GM21737 (cell line): Measurements from ENCODE around the gene PATJ.
"Not testable (repeated sequence)": the region's sequence is repeated elsewhere in the genome, so short reads cannot be mapped to it uniquely, and the experiment has no call there.

Source experiments
- ATAC-seq: cut with Tn5 transposase; IDR thresholded peaks from one replicate; pipeline ENCODE4 v1.9.1; 2021; ENCODE audit warnings: mild to moderate bottlenecking, moderate library complexity; ENCODE audit not compliant: unreplicated experiment

PATJ gene

DNA sequence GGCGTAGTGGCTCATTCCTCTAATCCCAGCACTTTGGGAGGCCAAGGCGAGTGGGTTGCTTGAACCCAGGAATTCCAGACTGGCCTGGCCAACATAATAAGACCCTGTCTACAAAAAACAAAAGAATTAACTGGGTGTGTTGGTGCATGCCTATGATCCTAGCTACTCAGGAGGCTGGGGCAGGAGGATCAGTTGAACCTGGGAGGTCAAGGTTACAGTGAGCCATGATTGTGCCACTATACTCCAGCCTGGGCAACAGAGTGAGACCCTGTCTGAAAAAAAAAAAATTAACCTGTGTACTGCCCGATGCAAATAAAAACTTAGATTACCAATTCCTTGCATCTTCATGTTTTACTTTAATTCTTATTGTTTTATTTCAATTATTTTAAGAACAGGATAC lies 193.2 kb downstream of the PATJ start:
- no peak for ATAC-seq

DNA sequence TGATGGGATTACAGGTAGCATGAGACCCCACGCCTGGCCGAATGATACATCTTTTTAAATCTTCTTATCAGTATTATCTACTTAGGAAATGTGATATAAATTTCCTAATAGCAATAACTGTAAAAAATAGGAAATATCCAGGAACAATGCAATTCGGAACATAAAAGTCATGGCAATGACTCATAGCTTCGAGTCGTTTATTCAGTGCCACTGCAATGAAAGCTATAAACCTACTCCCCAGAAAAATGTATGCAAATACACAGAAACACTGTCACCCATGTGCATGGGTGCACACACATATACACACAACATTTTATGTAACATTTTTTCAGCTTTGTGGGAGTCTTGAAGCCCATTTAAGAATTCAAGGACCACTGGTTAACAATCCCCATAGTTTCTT lies 194.6 kb downstream of the PATJ start:
- no peak for ATAC-seq

DNA sequence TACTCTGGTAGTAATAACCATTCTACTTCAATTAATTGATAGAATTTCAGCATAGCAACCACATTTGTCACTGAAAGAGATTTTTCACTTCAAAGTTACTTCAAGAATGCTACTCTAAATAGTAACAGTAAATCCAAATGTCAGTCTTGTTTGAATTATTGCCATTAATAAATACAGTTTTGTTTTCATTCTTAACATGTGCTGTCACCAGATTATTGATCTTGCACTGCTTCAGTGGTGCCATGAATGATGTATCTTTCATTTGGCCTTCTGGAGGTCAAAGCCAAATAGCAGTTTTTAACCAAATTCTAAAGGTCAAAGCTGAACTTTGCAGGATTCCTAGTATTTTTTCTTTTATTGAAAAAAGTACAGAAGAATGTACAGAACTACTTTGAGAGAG lies 199.5 kb downstream of the PATJ start:
- no peak for ATAC-seq

DNA sequence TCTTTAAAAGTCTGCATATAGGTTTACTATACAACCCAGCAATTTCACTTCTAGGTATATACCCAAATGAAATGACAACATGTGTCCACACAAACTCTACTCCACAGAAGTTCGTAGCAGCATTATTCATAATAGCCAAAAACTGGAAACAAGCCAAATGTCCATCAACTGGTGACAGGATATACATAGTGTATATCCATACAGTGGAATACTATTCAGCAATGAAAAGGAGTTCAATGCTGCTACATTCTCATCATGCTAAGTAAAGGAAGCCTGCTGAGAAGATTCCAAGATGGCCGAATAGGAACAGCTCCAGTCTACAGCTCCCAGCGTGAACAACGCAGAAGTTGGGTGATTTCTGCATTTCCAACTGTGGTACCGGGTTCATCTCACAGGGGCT lies 200.6 kb downstream of the PATJ start:
- ATAC-seq, result no peak

DNA sequence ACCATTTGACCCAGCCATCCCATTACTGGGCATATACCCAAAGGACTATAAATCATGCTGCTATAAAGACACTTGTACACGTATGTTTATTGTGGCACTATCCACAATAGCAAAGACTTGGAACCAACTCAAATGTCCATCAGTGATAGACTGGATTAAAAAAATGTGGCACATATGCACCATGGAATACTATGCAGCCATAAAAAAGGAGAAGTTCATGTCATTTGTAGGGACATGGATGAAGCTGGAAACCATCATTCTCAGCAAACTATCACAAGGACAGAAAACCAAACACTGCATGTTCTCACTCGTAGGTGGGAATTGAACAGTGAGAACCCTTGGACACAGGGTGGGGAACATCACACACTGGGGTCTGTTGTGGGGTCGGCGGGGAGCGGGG lies 206.4 kb downstream of the PATJ start:
- not testable (repeated sequence) for ATAC-seq

DNA sequence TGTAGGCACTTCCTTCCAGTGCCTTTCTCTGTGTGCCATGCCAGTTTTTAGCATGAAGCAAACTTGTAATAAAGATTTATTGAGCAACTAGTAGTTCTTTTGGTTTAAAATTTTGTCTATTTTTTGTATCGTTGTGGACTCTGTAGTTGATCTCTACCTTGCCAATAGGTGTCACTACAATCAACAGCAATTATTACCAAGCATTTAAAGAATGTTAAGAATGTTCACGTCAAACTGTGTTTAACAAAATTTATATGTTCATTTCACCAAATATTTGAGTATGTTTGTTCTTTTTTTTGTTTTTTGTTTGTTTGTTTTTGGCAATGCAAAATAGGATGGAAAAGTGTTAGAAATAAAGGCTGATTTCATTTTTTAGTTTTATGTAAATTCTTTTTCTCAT lies 208.1 kb downstream of the PATJ start:
- no peak for ATAC-seq

DNA sequence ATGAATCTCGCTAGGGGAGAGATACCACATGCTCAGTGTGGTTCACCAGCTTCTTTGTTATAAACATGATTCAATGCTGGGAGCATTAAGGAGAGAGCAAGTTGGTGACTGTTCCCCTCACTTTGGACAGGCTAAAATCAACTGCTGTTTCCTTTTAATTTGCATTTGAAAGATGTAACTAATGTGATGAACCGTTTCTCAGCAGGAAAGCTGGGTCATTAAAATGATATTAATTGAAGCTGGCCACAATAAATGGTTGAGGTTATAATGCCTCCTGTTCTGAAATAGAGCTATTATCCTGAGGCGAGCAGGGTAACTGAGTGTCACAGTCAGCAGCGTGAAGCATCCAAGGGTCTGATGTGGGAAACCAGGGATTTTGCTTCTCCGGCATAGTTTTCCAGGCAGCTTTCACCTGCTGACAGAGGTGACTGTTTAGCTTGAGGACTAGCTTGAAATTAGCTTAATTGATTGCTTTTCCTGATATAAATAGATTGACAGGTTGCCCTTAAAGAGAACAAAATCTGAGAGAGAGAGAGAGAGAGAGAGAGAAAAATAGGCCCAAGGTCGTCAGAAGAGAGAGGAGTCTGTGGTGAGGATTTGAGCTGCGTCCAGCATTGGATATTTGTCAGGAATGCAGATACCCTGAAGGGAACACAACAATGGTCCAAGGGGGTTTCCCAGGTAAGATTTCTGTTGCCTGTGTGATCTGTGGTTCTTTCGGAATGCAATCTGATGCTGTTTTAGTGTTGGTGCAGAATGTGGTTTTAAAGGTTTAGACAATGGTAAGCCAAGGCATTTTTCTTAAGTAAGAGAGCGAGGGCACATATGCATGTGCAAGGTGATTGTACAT lies 209.7 kb downstream of the PATJ start:
- no peak for ATAC-seq

DNA sequence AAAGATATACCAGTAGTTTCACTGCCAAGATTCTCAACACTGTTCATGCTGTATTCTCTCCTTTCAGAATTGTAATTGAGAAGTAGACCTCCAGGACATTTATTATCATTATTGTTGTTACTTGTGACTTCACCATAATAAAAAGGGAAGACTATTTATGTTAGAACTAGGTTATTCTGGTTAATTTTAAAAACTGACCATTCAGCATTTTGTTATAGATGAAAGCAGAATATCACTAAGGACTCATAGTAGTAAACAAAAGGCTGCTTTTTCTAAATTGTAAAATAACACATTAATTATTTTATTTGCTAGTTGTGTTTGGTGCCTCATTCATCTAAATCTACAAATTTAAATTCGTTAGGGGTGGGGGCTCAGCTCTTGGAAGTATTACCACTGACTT lies 210.4 kb downstream of the PATJ start:
- ATAC-seq, result no peak

DNA sequence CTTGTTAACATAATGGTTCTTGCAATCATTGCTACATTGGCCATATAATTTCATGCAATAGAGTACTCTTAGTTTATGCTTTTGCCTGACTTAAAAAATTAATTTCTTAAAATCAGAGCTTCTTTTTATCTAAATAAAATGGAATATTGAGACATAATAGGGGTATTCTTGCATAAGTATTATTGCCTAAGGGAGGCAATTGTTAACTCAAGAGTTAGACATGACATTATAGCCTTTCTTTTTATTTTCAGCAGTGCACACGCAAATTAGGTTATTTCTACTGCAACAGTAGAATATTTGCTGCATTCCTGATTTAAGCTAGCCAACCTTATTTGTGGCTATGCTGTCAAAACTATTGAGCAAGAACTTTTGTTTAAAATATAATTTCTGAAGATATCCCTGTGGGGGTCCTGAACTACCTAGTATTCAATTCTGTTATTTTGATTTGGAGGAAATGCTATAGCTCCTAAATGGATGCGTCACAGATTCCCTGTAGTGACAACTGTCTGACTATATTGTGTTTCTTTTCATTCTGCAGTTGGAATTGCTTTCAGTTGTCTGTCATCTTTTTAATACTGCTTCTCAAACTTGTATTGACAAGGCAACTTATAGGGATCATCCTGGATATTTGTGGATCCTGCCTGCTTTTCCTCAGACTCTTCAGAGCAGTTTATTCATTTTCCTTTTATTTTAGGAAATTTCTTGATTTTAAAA lies 211.0 kb downstream of the PATJ start:
- no peak for ATAC-seq

DNA sequence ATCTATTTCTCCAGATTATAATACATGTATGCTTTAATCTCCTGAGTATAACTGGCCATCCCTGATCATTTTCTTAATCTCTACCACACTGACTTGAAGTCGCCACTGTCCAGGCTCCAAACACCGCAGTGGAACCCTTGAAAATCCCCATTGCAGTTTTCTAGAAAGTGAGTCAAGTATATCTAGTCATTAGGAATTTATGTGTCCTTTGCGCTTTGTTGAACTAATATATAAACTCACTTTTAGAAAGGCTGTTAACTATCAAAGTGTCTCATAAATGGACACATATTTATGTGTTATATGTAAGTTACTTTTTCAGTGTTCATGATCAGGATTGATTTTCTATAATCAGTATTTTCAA lies 211.5 kb downstream of the PATJ start:
- ATAC-seq, result no peak

DNA sequence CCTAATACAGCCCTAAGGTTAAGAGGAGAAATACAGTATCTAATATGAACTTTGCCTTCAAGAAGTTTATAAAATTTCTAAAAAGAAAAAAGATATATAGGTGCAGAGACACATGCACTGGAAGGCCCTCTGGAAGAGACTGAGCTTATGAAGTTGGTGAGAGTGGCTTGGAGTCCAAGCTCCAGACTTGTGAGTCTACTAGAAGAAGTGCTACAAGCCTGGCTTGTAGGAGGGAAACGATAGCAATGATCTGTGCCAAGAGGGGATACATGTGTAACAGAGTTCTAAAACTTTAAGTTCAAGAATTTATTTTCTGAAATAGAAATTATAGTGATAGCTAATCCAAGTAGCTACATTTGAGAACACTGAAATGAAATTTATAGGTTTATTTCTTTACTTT lies 213.0 kb downstream of the PATJ start:
- no peak for ATAC-seq

DNA sequence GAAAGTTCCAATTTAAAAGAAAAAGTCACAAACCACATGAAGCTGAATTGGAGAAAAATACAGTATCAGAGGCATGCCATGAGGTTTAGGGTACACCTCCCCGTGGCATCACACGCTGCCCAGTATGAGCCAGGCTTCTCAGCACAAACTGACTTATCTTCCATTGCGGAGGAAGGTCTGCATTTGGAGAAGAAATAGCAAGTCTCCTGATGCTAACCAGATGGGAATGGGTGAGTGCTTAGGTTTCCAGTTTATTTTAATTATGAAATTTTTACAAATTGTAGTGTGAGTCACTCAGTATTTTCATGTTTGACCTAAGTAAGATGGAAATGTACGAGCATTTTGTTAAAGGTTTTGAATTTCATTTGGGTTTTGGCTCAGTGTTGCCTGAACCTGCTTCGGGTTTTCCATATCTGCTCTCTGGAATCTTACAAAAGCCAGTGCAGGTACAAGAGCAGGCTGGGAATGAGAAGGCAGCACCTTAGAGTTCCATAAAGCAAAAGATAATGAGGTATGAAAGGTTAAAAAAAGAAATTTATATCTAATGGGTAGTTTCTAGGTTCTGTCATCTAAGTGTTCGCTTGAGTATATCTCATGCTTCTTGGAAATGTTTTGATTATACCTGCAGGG lies 213.9 kb downstream of the PATJ start:
- no peak for ATAC-seq

DNA sequence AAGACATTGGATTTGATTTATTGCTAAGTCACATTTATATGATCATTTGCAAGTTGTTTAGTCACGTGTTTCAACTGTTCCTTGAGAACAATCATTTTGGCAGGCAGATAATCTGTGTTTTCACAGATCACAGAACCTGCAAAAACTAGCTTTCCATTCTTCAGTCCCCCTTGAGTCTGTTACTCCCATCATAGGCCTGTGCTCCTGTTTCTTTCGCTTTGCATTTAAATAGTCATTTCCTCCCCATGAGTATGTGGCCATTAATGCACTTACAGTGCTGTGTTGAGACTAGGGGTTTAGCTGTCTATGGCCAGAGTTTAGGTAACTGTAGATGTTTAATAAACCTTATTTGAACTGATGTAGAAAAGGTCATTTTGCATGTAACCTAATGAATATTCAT lies 214.5 kb downstream of the PATJ start:
- ATAC-seq, result no peak

DNA sequence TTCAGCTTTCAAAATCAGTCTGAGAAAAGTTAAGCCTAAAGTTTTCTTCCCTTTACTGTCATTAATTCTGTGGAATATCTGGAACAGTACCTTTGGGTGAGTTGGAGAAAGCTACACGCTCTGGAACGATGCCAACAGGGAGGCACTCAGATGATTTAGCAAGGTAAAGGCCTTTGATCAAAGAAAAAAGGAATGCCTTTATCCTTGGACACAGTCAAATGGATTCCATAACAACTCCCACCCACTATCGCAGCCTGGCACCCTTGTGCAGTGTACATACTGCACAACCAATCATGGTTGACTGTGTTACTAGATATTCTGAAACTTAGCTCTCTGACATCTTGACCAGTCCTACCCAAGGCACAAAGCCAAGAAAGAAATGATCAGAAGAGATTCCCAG lies 218.7 kb downstream of the PATJ start:
- ATAC-seq, result no peak

DNA sequence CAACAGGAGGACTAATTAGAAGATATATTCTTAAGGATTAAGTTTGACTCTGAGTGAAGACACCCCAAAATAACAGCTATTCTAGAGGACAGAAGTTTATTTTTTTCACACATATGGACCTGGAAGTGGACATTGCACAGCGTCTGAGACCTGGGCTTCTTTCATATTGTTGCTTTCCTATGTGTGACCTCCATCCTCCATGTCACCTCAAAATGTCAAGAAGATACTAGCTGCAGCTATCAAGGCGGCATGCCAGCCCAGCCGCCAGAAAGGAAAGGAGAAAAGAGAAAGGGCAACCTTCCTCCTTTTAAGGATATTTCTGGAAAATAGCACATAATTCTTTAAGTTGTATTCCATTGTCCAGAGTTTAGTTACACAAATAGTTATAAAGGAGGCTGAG lies 220.4 kb downstream of the PATJ start:
- no peak for ATAC-seq

DNA sequence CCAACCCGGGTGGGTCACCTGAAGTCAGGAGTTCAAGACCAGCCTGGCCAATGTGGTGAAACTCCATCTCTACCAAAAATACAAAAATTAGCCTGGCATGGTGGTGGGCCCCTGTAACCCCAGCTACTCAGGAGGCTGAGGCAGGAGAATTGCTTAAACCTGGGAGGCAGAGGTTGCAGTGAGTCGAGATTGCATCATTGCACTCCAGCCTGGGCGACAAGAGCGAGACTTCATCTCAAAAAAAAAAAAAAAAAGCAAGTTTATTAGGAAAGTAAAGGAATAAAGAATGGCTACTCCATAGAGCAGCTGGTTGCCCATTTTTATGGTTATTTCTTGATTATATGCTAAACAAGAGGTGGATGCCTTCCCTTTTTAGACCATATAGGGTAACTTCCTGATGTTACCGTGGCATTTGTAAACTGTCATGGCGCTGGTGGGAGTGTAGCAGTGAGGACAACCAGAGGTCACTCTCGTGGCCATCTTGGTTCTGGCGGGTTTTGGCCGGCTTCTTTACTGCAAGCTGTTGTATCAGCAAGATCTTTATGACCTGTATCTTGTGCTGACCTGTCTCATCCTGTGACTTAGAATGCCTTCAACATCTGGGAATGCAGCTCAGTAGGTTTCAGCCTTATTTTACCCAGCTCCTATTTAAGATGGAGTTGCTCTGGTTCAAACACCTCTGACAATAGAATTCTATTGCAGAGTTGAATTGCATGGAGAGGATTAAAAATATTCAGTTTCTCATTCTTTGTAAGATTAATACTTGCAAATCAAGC lies 224.4 kb downstream of the PATJ start:
- ATAC-seq, result not testable (repeated sequence)

DNA sequence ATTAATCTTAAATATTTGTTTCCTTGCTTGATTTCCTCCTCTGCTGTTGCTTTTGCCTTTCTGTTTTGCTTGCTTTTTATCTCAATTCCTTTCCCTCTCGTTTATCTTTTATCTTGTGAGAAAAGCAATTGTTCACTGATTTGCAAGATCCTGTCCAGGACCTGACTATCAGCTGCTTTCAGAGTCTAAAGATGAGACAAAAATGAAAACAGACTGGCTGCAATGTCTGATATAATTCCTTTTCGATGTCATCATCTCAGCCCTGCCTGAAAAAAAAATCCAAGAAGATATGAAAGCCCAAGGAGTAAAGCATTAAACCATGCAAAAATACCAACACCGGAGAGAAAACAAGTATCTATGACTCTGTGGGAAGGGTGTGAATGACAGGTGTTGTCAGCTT lies 225.5 kb downstream of the PATJ start:
- ATAC-seq, result no peak

DNA sequence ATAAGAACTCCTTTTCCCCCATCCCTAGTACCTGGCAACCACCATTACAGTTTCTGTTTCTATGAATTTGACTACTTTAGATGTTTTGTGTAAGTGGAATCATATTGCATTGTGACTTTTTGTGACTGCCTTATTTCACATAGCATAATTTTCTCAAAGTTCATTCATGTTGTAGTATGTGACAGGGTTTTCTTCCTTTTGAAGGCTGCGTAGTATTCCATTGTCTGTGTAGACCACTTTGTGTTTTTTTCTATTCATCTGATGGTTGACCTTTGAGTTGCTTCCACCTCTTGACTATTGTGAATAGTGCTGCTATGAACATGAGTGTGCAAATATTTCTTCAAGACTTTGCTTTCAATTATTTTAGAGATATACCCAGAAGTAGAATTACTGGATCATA lies 226.6 kb downstream of the PATJ start:
- ATAC-seq, result no peak

DNA sequence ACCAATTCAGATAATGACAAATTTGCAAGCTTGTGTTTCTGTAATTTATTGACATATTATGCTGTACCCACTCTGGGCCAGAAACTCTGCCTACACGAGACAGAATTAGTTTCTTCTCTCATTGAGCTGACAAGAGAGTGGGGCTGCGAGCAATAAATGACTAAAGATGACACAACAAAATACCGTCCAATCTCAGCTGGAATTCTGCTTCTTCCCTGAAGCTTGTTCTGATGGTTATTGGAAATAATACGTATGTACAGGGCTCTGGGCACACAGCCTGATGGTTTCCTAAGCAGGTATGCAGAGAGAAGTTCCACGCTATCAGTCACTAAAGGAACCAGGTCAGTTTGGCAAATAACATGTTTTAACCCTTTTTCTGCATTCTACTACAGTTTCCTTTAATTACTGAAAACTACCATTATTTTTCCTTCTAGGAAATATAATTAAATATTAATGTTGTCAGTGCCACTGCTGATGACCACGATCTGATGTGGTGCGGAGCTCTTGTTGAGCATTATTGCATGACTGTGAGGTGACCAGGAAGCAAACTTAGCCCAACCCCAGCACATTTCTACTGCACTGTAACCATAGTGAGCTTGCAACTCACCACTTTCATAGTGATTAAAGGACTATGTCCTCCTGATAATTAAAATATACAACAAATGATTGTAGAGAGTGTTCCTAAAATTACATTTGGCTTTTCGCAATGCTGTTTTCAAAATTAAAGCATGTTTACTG lies 231.0 kb downstream of the PATJ start:
- ATAC-seq, result no peak

DNA sequence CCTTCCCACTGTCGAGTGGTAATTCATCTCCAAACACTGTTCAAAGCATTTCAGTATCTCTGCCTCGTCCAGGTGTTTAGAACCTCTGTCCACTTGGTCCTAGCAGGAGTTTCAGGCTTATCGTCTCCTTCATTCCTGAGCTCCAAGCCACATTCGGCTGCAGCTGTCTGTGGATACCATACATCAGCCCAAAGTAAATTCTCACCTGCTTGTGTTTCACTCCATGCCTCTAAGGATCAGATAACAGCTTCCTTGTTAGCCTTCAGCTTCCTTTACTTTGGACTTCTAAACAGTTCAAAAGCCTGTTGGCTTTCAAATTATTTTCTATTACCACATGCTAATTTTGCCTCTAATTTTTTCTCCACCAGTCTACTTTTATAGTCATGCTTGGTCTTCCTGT lies 233.4 kb downstream of the PATJ start:
- ATAC-seq, result no peak

DNA sequence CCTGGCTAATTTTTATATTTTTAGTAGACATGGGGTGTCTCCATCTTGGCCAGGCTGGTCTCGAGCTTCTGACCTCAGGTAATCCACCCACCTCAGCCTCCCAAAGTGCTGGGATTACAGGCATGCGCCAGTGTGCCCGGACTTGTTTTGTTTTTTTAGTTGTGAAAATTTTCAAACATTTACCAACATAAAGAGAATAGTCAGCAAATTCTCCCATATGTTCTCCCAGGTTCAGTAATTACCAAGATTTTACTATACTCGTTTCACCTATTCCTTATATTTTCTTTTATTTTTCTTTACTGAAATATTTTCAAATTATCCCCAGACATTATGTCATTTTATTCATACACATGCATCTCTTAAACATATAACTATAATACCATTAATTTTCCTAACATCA lies 234.3 kb downstream of the PATJ start:
- ATAC-seq, result no peak
